ENCODE data around the gene NRN1L.

Gene NRN1L

DNA sequence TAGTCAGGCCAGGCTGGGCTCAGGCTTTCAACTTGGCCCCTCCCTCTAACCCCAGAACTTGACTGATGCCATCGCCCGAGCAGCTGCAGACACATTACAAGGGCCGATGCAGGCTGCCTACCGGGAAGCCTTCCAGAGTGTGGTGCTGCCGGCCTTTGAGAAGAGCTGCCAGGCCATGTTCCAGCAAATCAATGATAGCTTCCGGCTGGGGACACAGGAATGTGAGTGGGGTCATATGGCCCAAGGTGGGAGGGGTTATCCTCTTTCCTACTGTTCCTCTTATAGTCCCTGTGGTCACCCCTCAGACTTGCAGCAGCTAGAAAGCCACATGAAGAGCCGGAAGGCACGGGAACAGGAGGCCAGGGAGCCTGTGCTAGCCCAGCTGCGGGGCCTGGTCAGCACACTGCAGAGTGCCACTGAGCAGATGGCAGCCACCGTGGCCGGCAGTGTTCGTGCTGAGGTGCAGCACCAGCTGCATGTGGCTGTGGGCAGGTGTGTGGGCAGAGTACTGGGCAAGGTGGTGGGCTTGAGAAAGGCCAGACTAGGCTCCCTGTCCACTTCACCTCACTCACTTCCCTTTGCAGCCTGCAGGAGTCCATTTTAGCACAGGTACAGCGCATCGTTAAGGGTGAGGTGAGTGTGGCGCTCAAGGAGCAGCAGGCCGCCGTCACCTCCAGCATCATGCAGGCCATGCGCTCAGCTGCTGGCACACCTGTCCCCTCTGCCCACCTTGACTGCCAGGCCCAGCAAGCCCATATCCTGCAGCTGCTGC is 2.1 kb upstream of the NRN1L start:
- Histone ChIP-seq H3K9me3 (ENCODE audit: severe bottlenecking) (no peaks in the 10 kb centered on the region), H3K4me3 (ENCODE audit: low read depth, low read length) (no peak overlapping the region), H3K36me3 (peaks cover 70% of the 10 kb centered on the region), H3K27me3 (ENCODE audit: insufficient read depth, low read depth, severe bottlenecking) (no peaks in the 10 kb centered on the region), H3K27ac (no peak overlapping the region)
- TF ChIP-seq, protein P1, sequence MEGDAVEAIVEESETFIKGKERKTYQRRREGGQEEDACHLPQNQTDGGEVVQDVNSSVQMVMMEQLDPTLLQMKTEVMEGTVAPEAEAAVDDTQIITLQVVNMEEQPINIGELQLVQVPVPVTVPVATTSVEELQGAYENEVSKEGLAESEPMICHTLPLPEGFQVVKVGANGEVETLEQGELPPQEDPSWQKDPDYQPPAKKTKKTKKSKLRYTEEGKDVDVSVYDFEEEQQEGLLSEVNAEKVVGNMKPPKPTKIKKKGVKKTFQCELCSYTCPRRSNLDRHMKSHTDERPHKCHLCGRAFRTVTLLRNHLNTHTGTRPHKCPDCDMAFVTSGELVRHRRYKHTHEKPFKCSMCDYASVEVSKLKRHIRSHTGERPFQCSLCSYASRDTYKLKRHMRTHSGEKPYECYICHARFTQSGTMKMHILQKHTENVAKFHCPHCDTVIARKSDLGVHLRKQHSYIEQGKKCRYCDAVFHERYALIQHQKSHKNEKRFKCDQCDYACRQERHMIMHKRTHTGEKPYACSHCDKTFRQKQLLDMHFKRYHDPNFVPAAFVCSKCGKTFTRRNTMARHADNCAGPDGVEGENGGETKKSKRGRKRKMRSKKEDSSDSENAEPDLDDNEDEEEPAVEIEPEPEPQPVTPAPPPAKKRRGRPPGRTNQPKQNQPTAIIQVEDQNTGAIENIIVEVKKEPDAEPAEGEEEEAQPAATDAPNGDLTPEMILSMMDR (IDR thresholded peaks at IDR 0.05; ENCODE audit: low read depth, low read length) = no peak
- DNase-seq = no peak

DNA sequence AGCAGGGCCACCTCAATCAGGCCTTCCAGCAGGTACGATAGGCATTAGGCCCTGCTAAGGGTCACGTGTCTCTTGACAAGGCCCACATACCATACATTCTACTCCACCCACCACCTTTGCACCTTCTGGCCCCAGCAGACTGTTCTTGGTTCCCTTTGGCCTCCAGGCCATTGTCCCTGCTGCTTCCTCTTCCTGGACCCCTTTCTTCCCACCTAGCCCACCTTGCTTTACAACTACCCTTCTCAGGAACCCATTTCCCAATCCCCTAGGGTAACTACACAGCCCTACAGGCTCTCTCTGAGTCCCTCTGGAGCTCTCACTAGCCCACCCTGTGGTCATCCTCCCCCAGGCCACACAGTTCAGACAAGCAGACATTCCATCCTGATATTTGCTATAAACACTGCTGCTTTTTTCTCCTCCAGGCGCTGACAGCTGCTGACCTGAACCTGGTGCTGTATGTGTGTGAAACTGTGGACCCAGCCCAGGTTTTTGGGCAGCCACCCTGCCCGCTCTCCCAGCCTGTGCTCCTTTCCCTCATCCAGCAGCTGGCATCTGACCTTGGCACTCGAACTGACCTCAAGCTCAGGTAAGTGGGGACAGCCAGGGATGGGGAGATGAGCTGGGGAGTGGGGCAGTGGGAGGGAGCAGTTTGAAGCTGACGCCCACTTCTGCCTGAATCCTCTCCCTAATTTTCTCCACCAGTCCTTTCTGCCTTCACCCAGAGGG is 1.4 kb upstream of the NRN1L start:
- H3K27me3 ChIP-seq (ENCODE audit: insufficient read depth, low read depth, severe bottlenecking) = no peaks in the 10 kb centered on the region
- TF ChIP-seq, protein P1 (IDR thresholded peaks at IDR 0.05; ENCODE audit: low read depth, low read length) = no peak
- H3K9me3 ChIP-seq (ENCODE audit: severe bottlenecking) = no peaks in the 10 kb centered on the region
- no peak overlapping the region for H3K4me3 ChIP-seq (ENCODE audit: low read depth, low read length)
- no peak for DNase-seq
- H3K36me3 ChIP-seq = peaks cover 62% of the 10 kb centered on the region
- no peak overlapping the region for H3K27ac ChIP-seq

DNA sequence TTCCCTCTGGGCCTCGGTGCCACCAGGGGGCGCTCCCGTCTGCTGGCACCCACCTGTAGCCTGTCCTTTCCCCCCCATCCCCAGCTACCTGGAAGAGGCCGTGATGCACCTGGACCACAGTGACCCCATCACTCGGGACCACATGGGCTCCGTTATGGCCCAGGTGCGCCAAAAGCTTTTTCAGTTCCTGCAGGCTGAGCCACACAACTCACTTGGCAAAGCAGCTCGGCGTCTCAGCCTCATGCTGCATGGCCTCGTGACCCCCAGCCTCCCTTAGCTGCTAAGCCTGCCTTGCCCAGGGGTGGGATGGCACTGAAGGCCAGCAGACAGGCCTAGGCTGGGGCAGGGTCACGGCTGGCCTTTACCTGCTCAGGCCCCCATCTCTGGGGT is 818 bp upstream of the NRN1L start:
- Histone ChIP-seq H3K27me3 (ENCODE audit: insufficient read depth, low read depth, severe bottlenecking) (no peaks in the 10 kb centered on the region), H3K4me3 (ENCODE audit: low read depth, low read length) (no peak overlapping the region), H3K27ac (no peak overlapping the region), H3K9me3 (ENCODE audit: severe bottlenecking) (no peaks in the 10 kb centered on the region), H3K36me3 (peaks cover 56% of the 10 kb centered on the region)
- peak; percentile 66 for DNase-seq
- TF ChIP-seq, protein P1 (IDR thresholded peaks at IDR 0.05; ENCODE audit: low read depth, low read length) = peak; percentile 88

DNA sequence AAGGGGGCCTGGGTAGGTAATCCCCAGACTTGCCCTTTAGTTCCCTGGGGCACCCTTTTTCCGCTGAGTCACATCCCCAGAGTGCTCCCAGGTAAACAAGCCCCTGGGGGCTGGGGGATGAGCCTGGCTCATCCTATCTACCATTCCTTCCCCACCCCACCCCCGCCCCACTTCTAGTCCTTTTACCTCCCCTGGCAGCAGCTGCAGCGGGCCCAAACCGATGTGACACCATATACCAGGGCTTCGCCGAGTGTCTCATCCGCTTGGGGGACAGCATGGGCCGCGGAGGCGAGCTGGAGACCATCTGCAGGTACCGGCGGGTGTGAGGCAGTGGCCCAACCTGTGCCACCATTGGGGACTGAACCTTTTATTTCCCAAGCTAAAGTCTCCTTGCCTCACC is 860 bp downstream of the NRN1L start:
- Histone ChIP-seq H3K27me3 (ENCODE audit: insufficient read depth, low read depth, severe bottlenecking) (no peaks in the 10 kb centered on the region), H3K4me3 (ENCODE audit: low read depth, low read length) (no peak overlapping the region), H3K9me3 (ENCODE audit: severe bottlenecking) (no peaks in the 10 kb centered on the region), H3K27ac (peak overlapping the region; percentile 75), H3K36me3 (peaks cover 41% of the 10 kb centered on the region)
- TF ChIP-seq, protein P1 (IDR thresholded peaks at IDR 0.05; ENCODE audit: low read depth, low read length) = no peak
- peak; percentile 64 for DNase-seq

DNA sequence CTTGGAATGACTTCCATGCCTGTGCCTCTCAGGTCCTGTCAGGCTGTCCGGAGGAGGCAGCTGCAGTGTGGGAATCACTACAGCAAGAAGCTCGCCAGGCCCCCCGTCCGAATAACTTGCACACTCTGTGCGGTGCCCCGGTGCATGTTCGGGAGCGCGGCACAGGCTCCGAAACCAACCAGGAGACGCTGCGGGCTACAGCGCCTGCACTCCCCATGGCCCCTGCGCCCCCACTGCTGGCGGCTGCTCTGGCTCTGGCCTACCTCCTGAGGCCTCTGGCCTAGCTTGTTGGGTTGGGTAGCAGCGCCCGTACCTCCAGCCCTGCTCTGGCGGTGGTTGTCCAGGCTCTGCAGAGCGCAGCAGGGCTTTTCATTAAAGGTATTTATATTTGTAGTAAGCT is 1.3 kb downstream of the NRN1L start:
- Histone ChIP-seq H3K27ac (peak overlapping the region; percentile 75), H3K9me3 (ENCODE audit: severe bottlenecking) (no peaks in the 10 kb centered on the region), H3K36me3 (peaks cover 37% of the 10 kb centered on the region), H3K27me3 (ENCODE audit: insufficient read depth, low read depth, severe bottlenecking) (no peaks in the 10 kb centered on the region), H3K4me3 (ENCODE audit: low read depth, low read length) (no peak overlapping the region)
- DNase-seq = no peak
- TF ChIP-seq, protein P1 (IDR thresholded peaks at IDR 0.05; ENCODE audit: low read depth, low read length) = no peak
